HG02642 (cell line): Measurements from ENCODE around the gene GOLGA6L22.
"Not testable (repeated sequence)": the region's sequence is repeated elsewhere in the genome, so short reads cannot be mapped to it uniquely, and the experiment has no call there.

Source experiments
- ATAC-seq: cut with Tn5 transposase; IDR thresholded peaks from one replicate; pipeline ENCODE4 v1.9.1; 2021; ENCODE audit warnings: mild to moderate bottlenecking; ENCODE audit not compliant: unreplicated experiment, poor library complexity

GOLGA6L22 gene, protein sequence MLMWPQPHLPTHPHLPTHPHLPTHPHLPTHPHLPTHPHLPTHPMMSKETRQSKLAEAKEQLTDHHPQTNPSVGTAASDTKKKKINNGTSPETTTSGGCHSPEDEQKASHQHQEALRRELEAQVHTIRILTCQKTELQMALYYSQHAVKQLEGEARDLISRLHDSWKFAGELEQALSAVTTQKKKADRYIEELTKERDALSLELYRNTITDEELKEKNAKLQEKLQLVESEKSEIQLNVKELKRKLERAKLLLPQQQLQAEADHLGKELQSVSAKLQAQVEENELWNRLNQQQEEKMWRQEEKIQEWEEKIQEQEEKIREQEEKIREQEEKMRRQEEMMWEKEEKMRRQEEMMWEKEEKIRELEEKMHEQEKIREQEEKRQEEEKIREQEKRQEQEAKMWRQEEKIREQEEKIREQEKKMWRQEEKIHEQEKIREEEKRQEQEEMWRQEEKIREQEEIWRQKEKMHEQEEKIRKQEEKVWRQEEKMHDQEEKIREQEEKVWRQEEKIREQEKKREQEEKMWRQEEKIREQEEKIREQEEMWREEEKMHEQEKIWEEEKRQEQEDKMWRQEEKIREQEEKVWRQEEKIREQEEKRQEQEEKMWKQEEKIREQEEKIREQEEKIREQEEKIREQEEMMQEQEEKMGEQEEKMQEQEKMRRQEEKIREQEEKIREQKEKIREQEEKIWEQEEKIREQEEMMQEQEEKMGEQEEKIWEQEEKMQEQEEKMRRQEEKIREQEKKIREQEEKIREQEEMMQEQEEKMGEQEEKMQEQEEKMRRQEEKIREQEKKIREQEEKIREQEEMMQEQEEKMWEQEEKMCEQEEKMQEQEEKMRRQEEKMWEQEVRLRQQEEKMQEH

DNA sequence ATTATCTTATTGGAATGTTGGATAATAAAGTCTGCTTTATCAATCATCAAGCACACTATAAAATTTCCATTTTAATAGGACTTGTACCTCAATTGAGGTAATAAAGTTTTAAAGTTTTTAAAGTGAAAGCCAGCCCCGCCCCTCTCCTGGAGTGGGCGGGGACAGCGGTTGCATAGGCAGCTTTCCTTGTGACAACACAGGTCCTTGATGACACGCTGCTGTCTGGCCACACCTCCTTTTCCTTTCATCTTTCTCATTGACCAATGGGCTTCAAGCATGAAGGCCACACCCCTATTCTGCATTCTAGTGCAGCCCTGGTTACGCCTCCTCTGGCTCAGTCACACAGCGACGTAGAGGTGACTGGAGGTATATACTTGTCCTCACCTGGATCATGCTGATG lies at the start of gene GOLGA6L22:
GOLGA6L22 (plus strand) TSS at position 301 of the 400 bp plus-strand sequence; CDS start at position 392, 91 bp downstream.
- not testable (repeated sequence) for ATAC-seq

DNA sequence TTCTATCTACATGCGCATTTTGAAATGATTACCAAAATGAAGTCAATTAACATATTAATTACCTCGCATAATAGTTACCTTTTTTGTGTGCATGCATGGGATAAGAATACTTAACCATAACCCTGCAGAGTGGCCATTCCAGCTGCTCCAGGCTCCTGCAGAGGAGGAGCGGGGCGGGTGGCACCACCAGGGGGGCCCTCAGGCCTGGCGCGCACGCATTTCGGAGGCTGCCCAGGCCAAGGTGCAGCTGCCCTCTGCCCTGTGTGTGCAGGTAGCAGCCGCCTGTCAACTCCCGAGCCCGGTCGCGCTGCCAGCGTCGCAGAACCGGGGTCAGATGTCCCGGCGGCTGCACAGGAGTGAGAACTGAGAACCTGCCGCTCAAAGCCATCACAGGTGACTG lies 41.4 kb upstream of the GOLGA6L22 start:
- not testable (repeated sequence) for ATAC-seq

DNA sequence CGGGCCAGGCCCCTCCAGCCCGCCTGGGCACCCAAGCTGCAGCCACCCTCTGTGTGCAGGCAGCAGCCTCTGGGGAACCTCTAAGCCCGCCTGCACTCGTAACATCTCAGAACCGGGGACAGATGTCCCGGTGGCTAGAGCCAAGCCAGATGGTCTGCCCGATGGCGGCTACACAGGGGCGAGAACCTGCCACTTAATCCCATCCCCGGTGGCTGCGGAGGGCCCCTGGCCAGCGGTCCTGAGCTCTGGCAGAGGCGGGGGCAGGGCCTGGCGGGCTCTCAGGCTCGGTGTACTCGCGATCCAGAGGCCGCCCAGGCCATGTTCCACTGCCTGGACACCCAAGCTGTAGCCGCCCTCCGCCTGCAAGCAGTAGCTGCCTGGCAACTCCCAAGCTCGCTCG lies 40.9 kb upstream of the GOLGA6L22 start:
- ATAC-seq: not testable (repeated sequence)

DNA sequence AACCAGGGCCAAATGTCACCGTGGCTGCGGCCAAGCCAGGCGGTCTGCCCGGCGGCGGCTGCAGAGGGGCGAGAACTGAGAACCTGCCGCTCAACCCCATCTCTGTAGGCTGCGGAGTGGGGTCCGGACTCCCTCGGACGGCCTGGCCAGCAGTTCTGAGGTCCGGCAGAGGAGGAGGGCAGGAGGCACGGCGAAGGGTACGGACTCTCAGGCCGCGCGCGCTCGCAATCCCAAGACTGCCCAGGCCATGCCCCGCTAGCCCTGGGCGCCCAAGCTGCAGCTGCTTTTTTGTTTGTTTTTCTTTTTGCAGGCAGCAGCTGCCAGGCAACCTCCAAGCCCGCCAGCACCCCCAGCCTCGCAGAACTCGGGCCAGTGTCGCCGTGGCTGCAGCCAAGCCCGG lies 40.5 kb upstream of the GOLGA6L22 start:
- ATAC-seq: not testable (repeated sequence)

DNA sequence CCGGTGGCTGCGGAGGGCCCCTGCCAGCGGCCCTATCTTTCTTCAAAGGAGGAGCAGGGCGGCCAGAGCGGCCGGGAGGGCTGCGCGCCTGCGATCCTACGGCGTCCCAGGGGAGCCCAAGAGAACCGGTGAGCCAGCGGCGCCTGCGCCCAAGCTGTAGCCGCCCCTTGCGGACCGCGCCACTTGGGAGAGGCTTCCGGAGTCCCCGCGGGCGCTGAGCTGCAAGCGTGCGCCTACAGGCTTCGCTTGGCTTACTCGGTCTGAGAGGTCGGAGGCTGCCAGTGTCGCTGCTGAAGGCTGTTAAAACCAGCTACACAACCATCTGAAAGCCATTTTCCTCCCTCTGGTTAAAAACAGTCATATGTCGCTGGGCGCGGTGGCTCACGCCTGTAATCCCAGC lies 40.0 kb upstream of the GOLGA6L22 start:
- not testable (repeated sequence) for ATAC-seq

DNA sequence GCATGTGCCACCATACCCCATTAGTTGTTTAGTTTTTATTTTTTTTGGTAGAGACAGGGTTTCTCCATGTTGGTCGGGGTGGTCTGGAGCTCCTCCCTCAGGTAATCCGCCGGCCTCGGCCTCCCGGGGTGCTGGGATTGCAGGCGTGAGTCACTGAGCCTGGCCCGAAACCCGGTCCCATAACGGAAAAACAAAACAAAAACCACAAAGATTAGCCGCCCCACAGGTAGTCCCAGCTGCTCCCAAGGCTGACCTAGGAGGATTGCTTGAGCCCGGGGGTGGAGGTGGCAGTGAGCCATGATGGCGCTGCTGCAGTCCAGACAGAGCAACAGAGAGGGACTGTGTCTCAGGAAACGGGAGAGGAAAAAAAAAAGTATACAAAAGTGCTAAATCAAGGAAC lies 38.4 kb upstream of the GOLGA6L22 start:
- not testable (repeated sequence) for ATAC-seq

DNA sequence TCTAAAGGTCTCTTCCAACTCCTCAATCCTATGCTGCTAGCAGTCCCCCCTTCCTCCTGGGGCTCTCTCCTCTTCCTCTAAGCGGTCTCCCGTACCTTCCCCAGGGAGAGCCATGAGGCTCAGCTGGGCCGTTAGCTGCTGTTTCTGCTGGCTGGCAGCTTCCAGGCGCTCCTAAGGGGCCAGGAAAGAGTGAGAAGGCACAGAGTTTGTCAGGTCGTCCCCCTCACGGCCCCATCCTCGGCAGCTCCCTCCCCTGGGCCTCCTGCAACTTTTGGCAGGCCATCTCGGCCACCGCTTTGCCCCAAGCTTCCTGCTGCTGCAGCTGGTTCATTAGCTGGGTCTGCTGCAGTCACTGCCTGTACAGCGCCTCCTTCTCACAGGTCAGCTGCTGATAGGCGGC lies 29.3 kb upstream of the GOLGA6L22 start:
- not testable (repeated sequence) for ATAC-seq

DNA sequence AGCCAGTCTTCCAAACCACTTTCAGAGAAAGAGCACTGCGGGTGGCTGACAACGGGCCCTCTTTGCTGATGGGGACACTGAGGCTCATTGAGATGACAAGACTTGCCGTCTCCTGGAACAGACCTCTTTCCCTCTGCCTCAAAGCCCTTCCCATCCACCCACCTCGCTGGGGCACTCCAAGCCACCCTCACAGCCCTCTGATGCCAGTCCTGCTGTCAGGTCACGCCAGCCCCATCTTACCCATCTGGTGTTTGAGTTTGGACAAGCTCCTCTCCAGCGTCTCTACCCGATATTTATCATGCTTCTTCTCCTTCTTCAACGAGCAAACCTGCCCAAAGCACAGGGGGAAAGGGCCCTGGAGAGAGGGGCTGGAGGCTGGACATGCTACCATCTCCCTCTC lies 27.0 kb upstream of the GOLGA6L22 start:
- not testable (repeated sequence) for ATAC-seq

DNA sequence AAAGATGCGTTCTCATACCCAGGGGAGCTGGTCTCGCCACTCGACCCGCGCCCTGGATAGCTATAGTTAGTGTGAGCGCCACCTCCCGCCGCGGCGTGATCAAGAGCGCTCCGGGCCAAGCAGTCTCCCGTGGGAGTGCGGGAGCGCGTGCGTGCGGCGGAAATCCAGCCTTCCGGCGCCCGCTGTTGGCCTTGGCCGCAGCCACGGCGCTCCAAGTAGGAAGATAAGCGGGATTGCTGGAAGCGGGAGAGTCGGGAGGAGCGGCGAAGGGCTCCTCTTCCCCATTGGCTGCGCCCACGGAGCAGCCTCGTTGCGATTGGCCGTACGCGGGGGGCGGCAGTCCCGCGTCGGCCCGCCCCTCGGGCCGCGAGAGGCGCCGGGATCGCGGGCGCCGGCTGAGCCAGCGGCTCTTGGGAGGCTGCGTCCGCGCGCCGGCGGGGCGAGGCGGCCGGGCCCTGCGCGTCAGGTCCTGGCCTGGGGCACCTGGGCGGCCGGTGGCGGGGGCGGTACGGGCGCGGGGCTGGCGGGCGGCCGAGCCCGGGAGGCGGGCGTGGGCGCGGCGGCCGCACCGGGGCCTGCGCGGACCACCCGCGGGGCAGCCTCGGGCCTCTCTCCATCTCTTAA lies 35.9 kb downstream of the GOLGA6L22 start:
- not testable (repeated sequence) for ATAC-seq

DNA sequence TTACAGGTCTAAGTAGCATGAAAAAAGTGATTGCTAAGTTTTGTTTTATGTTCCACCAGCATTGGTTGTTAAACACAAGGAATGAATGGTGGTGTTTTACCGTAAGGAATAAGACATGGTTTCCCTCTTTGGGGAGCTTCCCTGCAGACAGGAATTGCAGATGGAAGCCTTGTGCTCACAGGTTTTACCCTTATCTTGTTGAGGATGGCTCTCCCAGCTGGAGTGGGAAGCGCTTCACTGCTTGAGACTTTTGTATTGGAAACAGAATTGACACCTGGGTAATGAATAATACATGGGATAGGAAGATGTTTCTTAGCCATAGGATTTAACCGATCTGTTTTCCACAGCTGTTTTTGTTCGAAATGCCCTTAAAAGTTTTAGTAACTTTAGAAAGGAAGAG lies 38.5 kb downstream of the GOLGA6L22 start:
- ATAC-seq: not testable (repeated sequence)

DNA sequence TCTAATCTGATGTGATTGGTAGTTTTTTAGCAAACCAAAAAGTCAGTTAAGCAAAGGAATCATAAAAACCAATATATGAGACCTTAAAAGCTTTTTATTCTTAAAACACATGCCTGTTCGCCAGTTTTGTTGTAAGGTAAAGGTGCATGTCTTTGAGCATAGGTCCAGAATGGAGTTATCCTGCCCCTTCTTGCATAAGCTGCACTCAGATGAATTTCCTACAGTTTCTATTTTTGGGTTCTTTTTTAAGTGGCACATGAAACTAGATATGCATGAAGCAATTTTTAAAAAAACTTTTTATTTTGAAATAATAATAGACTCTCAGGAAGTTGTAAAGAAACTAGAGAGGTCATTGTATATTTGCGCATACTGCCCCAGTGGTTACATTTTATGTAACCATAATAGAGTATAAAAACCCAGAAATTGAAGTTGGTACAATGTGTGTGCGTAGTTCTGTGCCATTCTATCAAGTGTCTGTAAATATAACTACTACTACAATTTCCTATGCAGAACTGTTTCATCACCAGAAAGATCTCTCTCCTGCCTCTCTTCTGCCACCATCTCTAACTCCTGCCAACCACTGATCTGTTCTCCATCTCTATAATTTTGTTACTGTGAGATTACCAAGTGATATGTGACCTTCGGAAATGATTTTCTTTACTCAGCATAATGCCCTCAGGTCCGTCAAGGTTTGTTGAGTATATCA lies 39.7 kb downstream of the GOLGA6L22 start:
- not testable (repeated sequence) for ATAC-seq

DNA sequence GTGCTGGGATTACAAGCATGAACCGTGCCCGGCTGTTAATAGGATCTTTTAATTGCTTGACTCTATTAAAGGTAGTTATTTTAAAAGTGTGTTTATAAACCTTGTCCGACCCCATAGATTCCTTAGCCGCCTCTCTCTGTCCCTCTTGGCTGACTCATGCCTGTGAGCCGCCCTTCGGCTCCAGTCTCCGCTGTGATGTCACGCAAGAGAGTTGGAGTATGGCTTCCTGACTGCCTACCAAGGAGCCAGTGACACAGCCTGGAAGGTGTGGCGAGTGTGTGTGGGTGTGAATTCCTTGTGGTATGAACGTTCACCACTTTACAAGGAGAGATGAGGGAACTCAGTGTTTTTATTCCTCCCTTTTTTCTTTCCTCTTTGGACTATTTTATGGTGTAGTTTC lies 43.6 kb downstream of the GOLGA6L22 start:
- ATAC-seq: not testable (repeated sequence)

DNA sequence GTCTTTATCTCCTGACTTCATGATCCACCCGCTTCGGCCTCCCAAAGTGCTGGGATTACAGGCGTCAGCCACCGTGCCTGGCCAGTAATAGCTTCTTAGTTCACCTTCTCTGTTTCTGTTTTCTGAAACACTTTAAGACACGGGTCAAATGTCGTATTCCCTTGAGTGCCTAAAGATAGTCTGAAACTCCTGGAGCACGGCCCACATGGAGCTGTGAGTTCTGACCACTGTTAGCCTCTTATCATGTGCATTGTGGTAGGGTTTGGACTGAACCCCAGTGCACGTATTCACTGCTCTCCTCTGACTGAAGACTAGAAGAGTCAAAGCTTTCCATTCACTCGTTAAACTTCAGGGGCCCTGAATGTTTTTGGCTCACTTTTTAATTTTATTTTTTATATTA lies 48.3 kb downstream of the GOLGA6L22 start:
- not testable (repeated sequence) for ATAC-seq

DNA sequence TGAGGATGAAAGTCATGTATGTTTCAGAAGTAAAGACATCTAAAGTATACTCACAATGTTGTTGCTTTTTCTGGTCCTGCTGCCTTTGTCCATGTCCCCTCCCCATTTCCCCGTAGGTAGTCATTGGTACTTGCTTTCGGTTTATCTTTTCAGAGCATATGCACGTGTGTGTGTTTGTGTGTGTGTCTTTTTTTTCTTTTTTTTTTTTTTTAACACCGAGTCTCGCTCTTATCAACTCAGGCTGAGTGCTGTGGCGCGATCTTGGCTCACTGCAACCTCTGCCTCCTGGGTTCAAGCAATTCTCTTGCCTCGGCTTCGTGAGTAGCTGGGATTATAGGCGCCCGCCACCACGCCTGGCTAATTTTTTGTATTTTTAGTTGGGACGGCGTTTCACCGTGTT lies 57.4 kb downstream of the GOLGA6L22 start:
- ATAC-seq: not testable (repeated sequence)
